ENCODE data around the gene FEZ2. TPM values are rescaled to one million over a fixed set of nuclear protein-coding genes. Genes with fewer than 3 reads are reported as not detected.

Gene FEZ2
- total RNA-seq, 1 donor from 2014 or later, result 50.5 TPM

- TF ChIP-seq CTCF (IDR thresholded peaks at IDR 0.05), result no peak
- Mint-ChIP-seq H3K27me3 (ENCODE audit: unreplicated experiment) (no peaks in the 10 kb centered on the region), H3K27ac (ENCODE audit: unreplicated experiment) (peak overlapping the region; percentile 21), H3K36me3 (ENCODE audit: unreplicated experiment) (peaks cover 31% of the 10 kb centered on the region), H3K9me3 (ENCODE audit: unreplicated experiment) (no peaks in the 10 kb centered on the region), H3K4me1 (ENCODE audit: unreplicated experiment) (peaks cover 39% of the 10 kb centered on the region), H3K4me3 (ENCODE audit: unreplicated experiment) (no peak overlapping the region)
- DNase-seq (ENCODE audit: extremely low spot score, unreplicated experiment), result no peak
These were observed 44.3 kb downstream of the FEZ2 start for GRCh38 chr2:36553683-36554082.

- Mint-ChIP-seq H3K27ac (ENCODE audit: unreplicated experiment) (peak overlapping the region; percentile 14), H3K4me3 (ENCODE audit: unreplicated experiment) (no peak overlapping the region), H3K36me3 (ENCODE audit: unreplicated experiment) (peaks cover 54% of the 10 kb centered on the region)
These were observed 48.0 kb downstream of the FEZ2 start for GRCh38 chr2:36550006-36550405.

GRCh38 chr2:36549165-36549574 lies 48.8 kb downstream of the FEZ2 start:
- H3K36me3 Mint-ChIP-seq (ENCODE audit: unreplicated experiment), result peaks cover 58% of the 10 kb centered on the region
- H3K27me3 Mint-ChIP-seq (ENCODE audit: unreplicated experiment), result no peaks in the 10 kb centered on the region

More at GRCh38 chr2:36550006-36550405, 48.0 kb downstream of the FEZ2 start:
- Mint-ChIP-seq H3K27me3 (ENCODE audit: unreplicated experiment) (no peaks in the 10 kb centered on the region), H3K4me1 (ENCODE audit: unreplicated experiment) (peaks cover 19% of the 10 kb centered on the region), H3K9me3 (ENCODE audit: unreplicated experiment) (no peaks in the 10 kb centered on the region)
- DNase-seq (ENCODE audit: extremely low spot score, unreplicated experiment), result no peak
- no peak for TF ChIP-seq CTCF (IDR thresholded peaks at IDR 0.05)

GRCh38 chr2:36547906-36548305 lies 50.1 kb downstream of the FEZ2 start:
- Mint-ChIP-seq H3K4me1 (ENCODE audit: unreplicated experiment) (peaks cover 12% of the 10 kb centered on the region), H3K27me3 (ENCODE audit: unreplicated experiment) (no peaks in the 10 kb centered on the region), H3K27ac (ENCODE audit: unreplicated experiment) (peak overlapping the region; percentile 55), H3K9me3 (ENCODE audit: unreplicated experiment) (no peaks in the 10 kb centered on the region), H3K36me3 (ENCODE audit: unreplicated experiment) (peaks cover 60% of the 10 kb centered on the region), H3K4me3 (ENCODE audit: unreplicated experiment) (no peak overlapping the region)
- no peak for TF ChIP-seq CTCF (IDR thresholded peaks at IDR 0.05)
- no peak for DNase-seq (ENCODE audit: extremely low spot score, unreplicated experiment)

More at GRCh38 chr2:36549165-36549574, 48.8 kb downstream of the FEZ2 start:
- no peak overlapping the region for H3K4me3 Mint-ChIP-seq (ENCODE audit: unreplicated experiment)
- TF ChIP-seq CTCF (IDR thresholded peaks at IDR 0.05), result no peak
- peaks cover 19% of the 10 kb centered on the region for H3K4me1 Mint-ChIP-seq (ENCODE audit: unreplicated experiment)
- H3K27ac Mint-ChIP-seq (ENCODE audit: unreplicated experiment), result peak overlapping the region; percentile 78
- H3K9me3 Mint-ChIP-seq (ENCODE audit: unreplicated experiment), result no peaks in the 10 kb centered on the region
- no peak for DNase-seq (ENCODE audit: extremely low spot score, unreplicated experiment)

- peak overlapping the region; percentile 41 for H3K27ac Mint-ChIP-seq (ENCODE audit: unreplicated experiment)
- no peak for DNase-seq (ENCODE audit: extremely low spot score, unreplicated experiment)
- peak; percentile 33 for TF ChIP-seq CTCF (IDR thresholded peaks at IDR 0.05)
- H3K4me3 Mint-ChIP-seq (ENCODE audit: unreplicated experiment), result no peak overlapping the region
- H3K9me3 Mint-ChIP-seq (ENCODE audit: unreplicated experiment), result no peaks in the 10 kb centered on the region
- no peaks in the 10 kb centered on the region for H3K27me3 Mint-ChIP-seq (ENCODE audit: unreplicated experiment)
- H3K36me3 Mint-ChIP-seq (ENCODE audit: unreplicated experiment), result peaks cover 61% of the 10 kb centered on the region
- H3K4me1 Mint-ChIP-seq (ENCODE audit: unreplicated experiment), result peaks cover 14% of the 10 kb centered on the region
These were observed 52.0 kb downstream of the FEZ2 start for GRCh38 chr2:36545871-36546416.

All from osteocyte (in vitro differentiated cells).